C4-2B (cell line): ENCODE data around the gene EMILIN2.
"Not testable (repeated sequence)": the region's sequence is repeated elsewhere in the genome, so short reads cannot be mapped to it uniquely, and the experiment has no call there.

Experiments
- H3K27ac ChIP-seq: fragments of 450-650 bp; 2 replicates; pipeline ENCODE4 v1.5.1; 2017
- CTCF ChIP-seq: fragments of 450-650 bp; conservative IDR thresholded peaks from 2 replicates; pipeline ENCODE4 v1.5.1; 2017; ENCODE audit warnings: mild to moderate bottlenecking
- ZFX ChIP-seq: fragments of 450-650 bp; IDR thresholded peaks from 2 replicates; pipeline ENCODE4 v1.6.1; 2017

Gene EMILIN2

GRCh38 chr18:2846636-2847316 is at the start of gene EMILIN2:
TSS of gene EMILIN2 (plus strand) at chr18:2847006. CDS start at chr18:2847189, 183 bp downstream.
- no peak within 1 kb of the TSS for H3K27ac ChIP-seq
- no peak for TF ChIP-seq ZFX
- TF ChIP-seq CTCF, result no peak

- TF ChIP-seq CTCF (no peak), ZFX (no peak)
- no peak overlapping the region for H3K27ac ChIP-seq
These were observed 48.9 kb upstream of the EMILIN2 start for GRCh38 chr18:2797951-2798350.

DNA sequence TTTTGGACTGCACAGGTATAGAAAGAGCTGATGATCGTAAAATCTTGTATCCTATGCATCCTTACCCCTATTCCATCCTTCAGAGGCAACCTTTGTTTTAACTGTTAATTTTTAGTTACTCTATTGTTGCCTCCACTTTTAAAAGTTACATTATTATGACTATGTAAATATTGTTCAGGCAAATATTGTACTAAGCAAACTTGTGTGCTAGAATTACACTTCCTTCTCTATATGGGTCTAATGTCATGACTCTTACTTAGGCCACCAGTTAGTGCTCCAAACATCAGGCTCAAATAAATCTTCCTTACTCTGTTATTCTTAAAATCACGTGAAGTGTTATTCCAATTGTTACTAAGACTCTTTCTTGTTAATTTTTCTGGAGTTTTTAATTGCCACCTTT is 47.4 kb upstream of the EMILIN2 start:
- TF ChIP-seq ZFX, result no peak
- TF ChIP-seq CTCF, result no peak
- H3K27ac ChIP-seq, result no peak overlapping the region

DNA sequence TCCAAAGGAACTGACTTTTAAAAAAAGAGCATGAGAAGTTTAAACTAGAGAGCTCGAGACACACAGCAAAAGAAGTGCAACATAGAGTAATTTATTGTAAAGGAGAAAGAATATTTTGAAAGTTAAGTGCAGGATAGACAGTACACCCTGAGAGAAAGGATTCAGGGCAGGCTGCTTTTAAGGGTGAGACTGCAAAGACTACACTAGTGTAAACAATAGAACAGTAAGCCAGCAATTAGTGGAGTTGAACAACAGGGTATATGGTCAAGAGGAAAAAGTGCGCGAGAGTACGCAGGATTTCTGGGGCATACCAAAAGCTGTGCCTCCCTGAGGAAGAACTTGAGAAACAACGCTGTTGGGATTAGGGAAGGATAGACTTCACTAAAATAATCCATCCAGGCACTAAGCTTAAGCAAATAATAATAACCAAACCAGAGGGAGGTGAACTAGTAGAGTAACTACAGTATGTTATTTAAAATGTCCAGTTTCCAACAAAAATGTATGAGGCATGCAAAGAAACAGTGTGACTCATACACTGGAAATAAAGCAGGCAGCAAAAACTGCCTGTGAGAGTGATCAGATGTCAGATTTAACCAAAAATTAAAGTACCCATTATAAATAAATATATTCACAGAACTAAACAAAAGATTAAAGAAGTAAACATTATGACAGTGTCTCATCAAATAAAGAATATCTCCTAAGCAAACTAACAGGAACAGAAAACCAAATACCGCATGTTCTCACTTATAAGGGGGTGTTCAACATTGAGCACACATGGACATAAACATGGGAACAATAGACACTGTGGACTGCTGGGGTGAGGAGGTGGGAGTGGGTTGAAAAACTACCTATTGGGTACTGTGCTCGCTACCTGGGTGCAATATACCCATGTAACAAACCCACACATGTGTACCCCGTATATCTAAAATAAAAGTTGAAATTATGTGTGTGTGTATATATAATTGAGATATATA is 40.5 kb upstream of the EMILIN2 start:
- H3K27ac ChIP-seq, result peak overlapping the region; percentile 50
- no peak for TF ChIP-seq ZFX
- no peak for TF ChIP-seq CTCF

- H3K27ac ChIP-seq, result not testable (repeated sequence)
These were observed 38.2 kb upstream of the EMILIN2 start for GRCh38 chr18:2808640-2809039.

GRCh38 chr18:2809666-2810183 is 37.1 kb upstream of the EMILIN2 start:
- H3K27ac ChIP-seq, result not testable (repeated sequence)

DNA sequence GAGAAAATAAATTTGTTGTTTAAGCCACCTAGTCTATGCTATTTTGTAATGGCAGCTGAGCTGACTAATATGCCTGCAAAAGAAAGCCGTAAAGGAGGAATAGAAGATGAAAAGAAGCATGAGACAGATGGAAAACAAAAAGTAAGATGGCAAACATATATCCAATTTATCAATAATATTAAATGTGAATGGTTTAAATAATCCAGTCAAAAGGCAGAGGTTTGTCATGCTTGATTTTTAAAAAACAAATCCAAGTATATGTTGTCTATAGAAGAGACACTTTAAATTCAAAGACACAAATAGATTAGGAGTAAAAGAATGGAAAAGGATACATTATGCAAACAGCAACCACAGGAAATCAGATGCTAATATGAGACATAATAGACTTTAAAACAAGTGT is 35.4 kb upstream of the EMILIN2 start:
- no peak overlapping the region for H3K27ac ChIP-seq
- no peak for TF ChIP-seq CTCF
- TF ChIP-seq ZFX, result no peak

DNA sequence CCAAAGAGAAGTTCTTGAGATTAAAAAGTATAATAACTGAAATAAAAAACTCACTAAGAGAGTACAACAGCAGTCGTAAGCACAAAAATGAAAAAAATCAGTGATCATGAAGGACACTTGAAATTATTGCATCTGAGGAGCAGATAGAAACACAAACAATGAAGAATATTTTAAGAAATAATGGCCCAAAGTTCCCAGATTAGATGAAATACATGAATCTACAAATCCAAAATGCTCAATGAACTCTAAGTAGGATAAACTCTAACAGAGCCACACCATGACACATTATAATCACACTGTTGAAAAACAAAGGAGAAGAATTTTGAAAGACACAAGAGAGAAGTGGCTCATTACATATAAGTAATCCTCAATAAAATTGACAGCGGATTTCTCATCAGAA is 31.9 kb upstream of the EMILIN2 start:
- no peak for TF ChIP-seq ZFX
- TF ChIP-seq CTCF, result no peak
- no peak overlapping the region for H3K27ac ChIP-seq
